Mesothelial cell of epicardium (in vitro differentiated cells): ENCODE data around the gene SETSIP. TPM values are rescaled to one million over a fixed set of nuclear protein-coding genes. Genes with fewer than 3 reads are reported as not detected.
"Not testable (repeated sequence)": the region's sequence is repeated elsewhere in the genome, so short reads cannot be mapped to it uniquely, and the experiment has no call there.

Source experiments
- DNase-seq, 2 experiments: peaks; one replicate each; pipeline ENCODE4 v3.0.0; 2021; ENCODE audit warnings: low spot score in 2 of 2; ENCODE audit not compliant: unreplicated experiment in 2 of 2
- H3K27ac Mint-ChIP-seq: 2 replicates; pipeline ENCODE4 v1.8.0; 2021; ENCODE audit warnings: mixed read lengths
- H3K27me3 Mint-ChIP-seq: 2 replicates; pipeline ENCODE4 v1.8.0; 2021; ENCODE audit warnings: low read depth, mixed read lengths
- H3K36me3 Mint-ChIP-seq: 2 replicates; pipeline ENCODE4 v1.8.0; 2021; ENCODE audit warnings: mixed read lengths
- H3K4me1 Mint-ChIP-seq: 2 replicates; pipeline ENCODE4 v1.8.0; 2021; ENCODE audit warnings: mixed read lengths
- H3K4me3 Mint-ChIP-seq: 2 replicates; pipeline ENCODE4 v1.8.0; 2021; ENCODE audit warnings: mild to moderate bottlenecking, moderate library complexity, mixed read lengths
- H3K9me3 Mint-ChIP-seq: 2 replicates; pipeline ENCODE4 v1.8.0; 2021; ENCODE audit warnings: mixed read lengths
- CTCF ChIP-seq: fragments of 200-600 bp; sonication (generic); IDR thresholded peaks from one replicate; pipeline ENCODE4 v1.5.0; 2021; ENCODE audit warnings: antibody characterized with exemption; ENCODE audit not compliant: unreplicated experiment
- total RNA-seq: library from RNA; stranded (reverse); gene quantifications from 3 replicates; pipeline ENCODE4 v1.2.1, GENCODE V29; 2021

SETSIP gene
- total RNA-seq, 1 donor from 2014 or later: not detected

GRCh38 chr1:92080128-92080985 lies 5.1 kb upstream of the SETSIP start, which contains the start of gene BTBD8:
Gene BTBD8, plus strand, starts transcription at chr1:92080345. Its CDS starts 227 bp downstream, at chr1:92080572.
- Mint-ChIP-seq H3K9me3 (peaks cover 20% of the 10 kb centered on the region), H3K4me3 (peak within 1 kb of the TSS; percentile 97), H3K36me3 (peaks cover 18% of the 10 kb centered on the region), H3K4me1 (peaks cover 2% of the 10 kb centered on the region), H3K27ac (peak within 1 kb of the TSS; percentile 88), H3K27me3 (no peaks in the 10 kb centered on the region)
- no peak for TF ChIP-seq CTCF
- DNase-seq: peak; percentile 45 to 72

GRCh38 chr1:92079441-92079840 lies 4.2 kb upstream of the SETSIP start:
- Mint-ChIP-seq H3K36me3 (peaks cover 10% of the 10 kb centered on the region), H3K27me3 (no peaks in the 10 kb centered on the region), H3K4me3 (peak overlapping the region; percentile 97), H3K27ac (no peak overlapping the region), H3K9me3 (peaks cover 13% of the 10 kb centered on the region), H3K4me1 (peaks cover 2% of the 10 kb centered on the region)
- no peak for TF ChIP-seq CTCF
- DNase-seq: no peak

DNA sequence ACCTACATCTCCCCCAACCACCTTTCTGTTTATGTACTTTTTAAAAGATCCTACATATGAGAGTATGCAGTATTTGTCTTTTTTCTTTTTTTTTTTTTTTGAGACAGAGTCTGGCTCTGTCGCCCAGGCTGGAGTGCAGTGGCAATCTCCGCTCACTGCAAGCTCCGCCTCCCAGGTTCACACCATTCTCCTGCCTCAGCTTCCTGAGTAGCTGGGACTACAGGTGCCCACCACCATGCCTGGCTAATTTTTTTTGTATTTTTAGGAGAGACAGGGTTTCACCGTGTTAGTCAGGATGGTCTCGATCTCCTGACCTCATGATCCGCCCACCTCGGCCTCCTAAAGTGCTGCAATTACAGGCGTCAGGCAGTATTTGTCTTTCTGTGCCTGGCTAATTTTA lies 2.9 kb upstream of the SETSIP start:
- not testable (repeated sequence) for H3K4me3 Mint-ChIP-seq, H3K27me3 Mint-ChIP-seq, H3K27ac Mint-ChIP-seq, DNase-seq, H3K4me1 Mint-ChIP-seq, H3K36me3 Mint-ChIP-seq, H3K9me3 Mint-ChIP-seq

- Mint-ChIP-seq H3K36me3 (no peaks in the 10 kb centered on the region), H3K4me3 (no peak overlapping the region), H3K9me3 (no peaks in the 10 kb centered on the region), H3K27ac (no peak overlapping the region), H3K4me1 (no peaks in the 10 kb centered on the region), H3K27me3 (no peaks in the 10 kb centered on the region)
- DNase-seq: no peak
- TF ChIP-seq CTCF: no peak
Measured at GRCh38 chr1:92076363-92076762, 1.2 kb upstream of the SETSIP start.

DNA sequence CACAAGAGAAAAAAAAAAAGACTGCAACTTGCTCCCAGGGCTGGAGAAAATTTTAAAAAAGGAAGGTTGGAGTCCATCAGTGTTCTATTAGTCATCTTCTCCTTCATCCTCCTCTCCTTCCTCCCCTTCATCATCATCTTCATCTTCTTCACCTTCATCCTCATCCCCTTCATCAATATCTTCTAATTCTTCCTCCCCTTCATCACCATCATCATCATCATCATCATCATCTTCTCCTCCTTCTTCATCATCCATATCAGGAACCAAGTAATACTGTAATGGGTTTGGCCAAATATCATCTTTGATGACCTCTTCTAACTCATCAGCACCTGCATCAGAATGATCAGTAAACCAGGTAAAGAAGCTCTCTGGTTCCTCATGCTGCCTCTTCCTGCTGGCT lies 765 bp downstream of the SETSIP start:
- not testable (repeated sequence) for H3K27me3 Mint-ChIP-seq, H3K4me1 Mint-ChIP-seq, H3K36me3 Mint-ChIP-seq, H3K9me3 Mint-ChIP-seq, H3K27ac Mint-ChIP-seq, H3K4me3 Mint-ChIP-seq, DNase-seq

- no peak for DNase-seq
- no peaks in the 10 kb centered on the region for H3K27me3 Mint-ChIP-seq
- no peak overlapping the region for H3K4me3 Mint-ChIP-seq
- H3K27ac Mint-ChIP-seq: no peak overlapping the region
- H3K36me3 Mint-ChIP-seq: no peaks in the 10 kb centered on the region
- no peak for TF ChIP-seq CTCF
- H3K9me3 Mint-ChIP-seq: no peaks in the 10 kb centered on the region
- H3K4me1 Mint-ChIP-seq: no peaks in the 10 kb centered on the region
Measured at GRCh38 chr1:92070892-92071291, 4.3 kb downstream of the SETSIP start.
